ENCODE results near the gene HHATL.

Gene HHATL

GRCh38 chr3:42662037-42662812 is 40.4 kb downstream of the HHATL start:
- no peak for DNase-seq

GRCh38 chr3:42661593-42662022 is 41.0 kb downstream of the HHATL start:
- DNase-seq = no peak

GRCh38 chr3:42660898-42661297 is 41.7 kb downstream of the HHATL start:
- no peak for DNase-seq

- no peak for DNase-seq
These were observed 42.4 kb downstream of the HHATL start for GRCh38 chr3:42660131-42660715.

GRCh38 chr3:42659451-42660130 is 43.0 kb downstream of the HHATL start:
- DNase-seq = no peak

- DNase-seq = no peak
These were observed 43.7 kb downstream of the HHATL start for GRCh38 chr3:42658771-42659390.

GRCh38 chr3:42658091-42658770 is 44.4 kb downstream of the HHATL start:
- DNase-seq = no peak

GRCh38 chr3:42657675-42658074 is 44.9 kb downstream of the HHATL start:
- no peak for DNase-seq

GRCh38 chr3:42656680-42657610 is 45.7 kb downstream of the HHATL start:
- no peak for DNase-seq

GRCh38 chr3:42655980-42656679 is 46.5 kb downstream of the HHATL start:
- DNase-seq = no peak

- no peak for DNase-seq
These were observed 47.2 kb downstream of the HHATL start for GRCh38 chr3:42655331-42655888.

GRCh38 chr3:42654331-42655201 is 48.0 kb downstream of the HHATL start:
- DNase-seq = no peak

- no peak for DNase-seq
These were observed 48.9 kb downstream of the HHATL start, which contains the start of gene ZBTB47 for GRCh38 chr3:42653560-42654330. TSS of gene ZBTB47 (plus strand) at chr3:42653697. CDS start at chr3:42658356, 4,659 bp downstream.

GRCh38 chr3:42653303-42653559 is 49.4 kb downstream of the HHATL start:
- no peak for DNase-seq

- DNase-seq = no peak
These were observed 49.8 kb downstream of the HHATL start for GRCh38 chr3:42652611-42653302.

- DNase-seq = no peak
These were observed 50.4 kb downstream of the HHATL start for GRCh38 chr3:42652251-42652610.

- DNase-seq = no peak
These were observed 51.1 kb downstream of the HHATL start for GRCh38 chr3:42651248-42652091.

GRCh38 chr3:42649783-42650182 is 52.8 kb downstream of the HHATL start:
- no peak for DNase-seq

Data from activated CD4-positive, CD25-positive, alpha-beta regulatory T cell (primary cell).